GM18520 (cell line): ENCODE measurements around the gene SHMT1.
"Not testable (repeated sequence)": the region's sequence is repeated elsewhere in the genome, so short reads cannot be mapped to it uniquely, and the experiment has no call there.

ENCODE experiments used
- ATAC-seq: cut with Tn5 transposase; IDR thresholded peaks from one replicate; pipeline ENCODE4 v1.9.1; 2021; ENCODE audit not compliant: unreplicated experiment

SHMT1 gene

GRCh38 chr17:18327093-18327492, 36.3 kb downstream of the SHMT1 start:
- no peak for ATAC-seq

GRCh38 chr17:18326572-18326971, 36.8 kb downstream of the SHMT1 start:
- ATAC-seq, result no peak

DNA sequence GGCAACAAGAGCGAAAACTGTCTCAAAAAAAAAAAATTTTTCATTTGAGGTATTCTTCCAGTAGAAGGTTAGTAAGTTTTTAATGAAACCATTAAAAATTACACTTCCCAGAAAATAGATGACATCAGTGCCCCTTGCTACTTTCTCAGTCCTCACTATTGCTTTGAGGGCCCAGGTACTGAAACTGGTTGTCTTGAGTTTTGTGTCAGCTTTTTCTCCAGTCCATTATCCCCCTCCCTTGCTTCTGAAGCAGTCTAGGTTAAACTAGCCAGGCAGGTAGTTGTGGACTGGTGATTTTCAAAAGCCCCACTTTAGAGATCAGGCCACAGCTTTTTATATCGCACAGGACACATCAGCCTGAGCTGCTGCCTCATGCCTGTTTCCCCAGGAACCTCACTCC, 37.3 kb downstream of the SHMT1 start:
- ATAC-seq, result no peak

GRCh38 chr17:18324140-18325050, 39.0 kb downstream of the SHMT1 start:
- no peak for ATAC-seq

DNA sequence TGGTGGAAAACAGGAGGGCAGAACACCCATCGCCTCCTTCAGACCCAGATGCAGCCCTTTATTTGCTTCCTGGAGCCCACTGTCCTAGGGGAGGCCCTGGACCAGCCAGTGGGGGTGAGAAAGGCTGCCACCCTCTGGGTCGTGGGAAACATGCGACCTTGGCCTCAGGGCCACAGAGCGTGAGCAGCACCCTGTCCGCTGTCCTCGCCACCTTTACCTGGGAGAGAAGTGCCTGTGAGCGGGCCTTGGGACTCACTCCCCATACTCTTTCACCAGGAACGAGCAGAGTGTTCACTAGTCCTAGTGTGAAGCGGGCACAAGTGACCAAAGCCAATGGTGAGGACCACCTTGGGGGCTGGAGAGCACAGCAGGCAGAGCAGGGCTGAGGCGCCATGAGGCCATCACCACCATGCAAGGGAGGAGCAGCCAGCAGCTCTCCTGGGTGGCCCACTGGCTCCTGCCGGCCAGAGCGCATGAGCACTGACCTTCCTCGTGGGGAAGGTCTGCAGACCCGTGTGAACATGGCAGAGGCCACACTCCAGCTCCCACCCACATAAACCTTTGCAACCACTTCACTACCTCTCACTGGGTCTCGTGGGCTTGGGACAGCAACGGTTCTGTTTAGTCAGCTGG, 39.7 kb downstream of the SHMT1 start:
- ATAC-seq, result no peak

- ATAC-seq, result no peak
These were observed 40.3 kb downstream of the SHMT1 start for GRCh38 chr17:18323007-18323406.

DNA sequence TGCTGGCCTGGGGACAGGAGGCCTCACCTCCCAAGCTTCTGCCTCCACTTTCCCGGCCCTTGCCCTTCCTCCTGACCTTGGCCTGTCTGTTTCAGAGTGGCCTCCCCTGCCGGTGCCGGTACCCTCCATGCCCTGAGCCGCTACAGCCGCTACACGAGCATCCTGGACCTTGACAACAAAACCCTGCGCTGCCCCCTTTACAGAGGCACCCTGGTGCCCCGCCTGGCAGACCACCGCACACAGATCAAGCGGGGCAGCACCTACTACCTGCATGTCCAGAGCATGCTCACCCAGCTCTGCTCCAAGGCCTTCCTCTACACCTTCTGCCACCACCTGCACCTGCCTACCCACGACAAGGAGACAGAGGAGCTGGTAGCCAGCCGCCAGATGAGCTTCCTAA, 40.8 kb downstream of the SHMT1 start:
- ATAC-seq, result no peak

DNA sequence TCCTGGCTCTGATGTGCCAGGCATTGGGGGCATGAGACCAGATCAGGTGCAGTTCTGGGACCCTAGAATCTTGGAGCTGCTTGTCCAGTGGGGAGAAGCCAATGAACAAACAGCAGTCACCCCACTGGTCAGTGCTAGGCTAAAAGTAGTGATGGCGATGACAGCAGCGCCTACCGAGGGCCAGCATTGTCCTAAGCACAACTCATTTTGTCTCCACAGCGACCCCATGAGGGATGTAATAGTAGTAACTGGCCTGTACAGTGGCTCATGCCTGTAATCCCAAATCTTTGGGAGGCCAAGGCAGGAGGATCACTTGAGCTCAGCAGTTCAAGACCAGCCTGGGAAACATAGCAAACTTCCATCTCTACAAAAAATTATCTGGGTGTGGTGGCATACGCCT, 42.0 kb downstream of the SHMT1 start:
- ATAC-seq, result no peak

DNA sequence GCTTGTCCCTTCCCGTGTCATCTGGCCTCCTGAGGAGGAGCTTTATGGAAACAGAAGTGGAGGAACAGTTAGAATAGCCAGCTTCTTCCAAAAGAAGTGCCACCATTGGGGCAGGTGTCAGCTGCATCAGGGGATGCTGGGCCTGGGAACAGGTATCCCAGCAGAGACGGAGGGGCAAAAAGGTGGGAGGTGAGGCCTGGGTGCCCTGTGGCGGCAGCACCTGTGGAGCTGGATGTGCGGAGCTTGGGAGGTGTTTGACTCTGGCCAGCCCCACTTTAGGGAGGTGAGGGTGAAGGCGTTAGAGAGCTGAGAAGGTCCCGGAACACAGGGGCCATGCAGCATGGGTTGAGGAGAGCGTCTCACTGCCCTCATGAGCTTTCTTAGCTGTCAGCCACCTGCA, 43.0 kb downstream of the SHMT1 start:
- no peak for ATAC-seq

- ATAC-seq, result no peak
These were observed 43.6 kb downstream of the SHMT1 start for GRCh38 chr17:18319604-18320256.

DNA sequence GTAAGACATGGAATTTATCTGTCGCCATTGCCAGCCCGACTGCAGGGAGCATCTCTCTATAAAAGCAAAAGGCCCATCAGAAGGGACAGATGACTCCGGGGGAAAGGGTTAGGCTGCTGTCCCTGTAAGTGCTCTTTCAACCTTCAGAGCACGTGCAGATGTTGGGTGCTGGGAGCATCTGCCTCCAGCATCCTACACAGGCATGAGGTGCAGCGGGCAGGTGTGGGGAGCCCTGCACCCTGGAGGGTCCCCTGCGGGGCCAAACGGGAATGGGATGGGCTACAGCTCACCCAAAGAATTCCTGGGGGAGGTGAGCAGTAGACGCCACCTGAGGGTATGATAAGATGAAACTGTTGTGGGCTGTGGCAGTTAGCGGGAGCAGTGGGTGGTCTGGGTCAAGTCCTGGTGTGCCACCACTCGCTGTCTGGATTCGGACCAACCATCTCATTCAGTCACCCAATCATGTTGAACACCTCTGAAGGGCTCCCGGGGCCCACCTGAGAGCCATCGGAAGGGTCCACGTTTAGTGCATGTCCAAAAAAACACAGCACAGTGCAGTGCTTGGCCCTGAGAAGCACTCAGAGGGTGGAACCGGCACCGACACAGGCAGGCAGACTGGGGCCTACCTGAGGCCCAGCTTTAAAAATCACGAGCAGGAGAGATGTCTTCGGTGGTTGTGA, 44.4 kb downstream of the SHMT1 start:
- no peak for ATAC-seq

DNA sequence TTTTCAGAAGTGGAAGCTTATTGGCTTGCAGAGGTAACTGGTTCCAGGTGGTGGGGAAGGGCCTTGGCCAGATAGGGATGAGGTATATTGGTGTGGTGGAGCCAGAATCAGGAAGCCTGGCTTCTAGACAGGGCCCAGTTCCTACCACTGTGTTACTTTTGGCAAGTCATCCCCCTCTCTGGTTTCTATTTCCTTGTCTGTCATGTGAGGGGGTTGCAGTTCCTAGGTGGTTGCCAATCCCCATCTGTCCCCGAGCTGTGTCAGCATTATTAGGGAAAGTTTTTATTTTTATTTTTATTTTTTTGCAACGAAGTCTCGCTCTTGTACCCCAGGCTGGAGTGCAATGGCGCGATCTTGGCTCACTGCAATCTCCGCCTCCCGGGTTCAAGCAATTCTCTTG, 45.2 kb downstream of the SHMT1 start:
- no peak for ATAC-seq

DNA sequence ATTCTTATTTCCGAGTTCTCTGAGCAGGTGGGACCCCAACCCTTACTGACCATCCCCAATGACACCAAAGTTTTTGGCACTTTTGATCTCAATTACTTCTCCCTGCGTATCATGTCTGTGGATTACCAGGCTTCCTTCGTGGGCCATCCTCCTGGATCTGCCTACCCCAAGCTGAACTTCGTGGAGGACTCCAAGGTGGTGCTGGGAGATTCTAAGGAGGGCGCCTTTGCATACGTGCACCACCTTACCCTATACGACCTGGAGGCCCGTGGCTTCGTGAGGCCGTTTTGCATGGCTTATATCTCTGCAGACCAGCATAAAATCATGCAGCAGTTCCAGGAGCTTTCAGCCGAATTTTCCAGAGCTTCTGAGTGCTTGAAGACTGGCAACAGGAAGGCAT, 47.4 kb downstream of the SHMT1 start:
- ATAC-seq, result no peak

GRCh38 chr17:18315562-18315922, 47.8 kb downstream of the SHMT1 start:
- ATAC-seq, result no peak

DNA sequence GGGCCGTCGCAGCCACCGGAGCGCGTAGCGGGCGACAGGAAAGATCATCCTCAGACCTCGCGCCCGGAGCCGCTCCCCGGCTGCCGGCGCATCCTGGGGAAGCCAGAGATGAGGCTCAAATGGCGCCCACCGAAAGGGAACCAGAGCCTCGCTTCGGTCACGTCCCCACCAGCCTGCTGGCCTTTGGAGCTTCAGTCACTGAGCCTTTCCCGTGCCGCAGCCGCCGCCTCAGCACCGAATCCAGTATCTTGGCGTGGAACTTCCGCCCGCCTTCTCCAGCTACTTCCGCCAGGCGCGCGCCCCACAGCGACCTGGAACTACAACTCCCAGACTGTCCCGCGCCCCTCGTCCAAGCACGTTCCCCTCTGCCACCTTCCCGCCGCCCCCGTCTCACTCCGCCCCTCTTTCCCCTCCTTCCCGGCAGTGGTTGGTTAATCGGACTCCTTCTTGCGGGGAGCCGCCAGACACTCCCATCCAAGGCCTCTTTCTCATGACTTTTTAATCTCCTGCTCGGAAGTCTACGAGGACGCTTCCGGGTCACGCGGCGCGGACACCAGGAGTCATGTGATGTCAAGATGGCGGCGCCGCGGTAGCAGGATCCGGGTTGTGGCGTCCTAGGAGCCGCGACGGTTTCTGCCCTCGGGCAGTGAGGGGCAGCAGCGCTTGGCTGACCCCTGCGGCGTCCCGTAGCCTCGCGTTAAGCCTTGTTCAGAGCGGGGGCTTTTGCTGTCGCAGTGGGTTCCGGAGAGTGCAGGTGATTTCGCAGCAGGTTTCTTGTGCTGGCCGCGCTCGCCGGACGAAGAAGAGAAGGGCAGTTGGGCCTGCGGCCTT, 48.4 kb downstream of the SHMT1 start, which contains the start of the genes SMCR8 and TOP3A:
Gene SMCR8 (plus strand): TSS at position 563 of the 831 bp plus-strand sequence. CDS start 497 bp downstream, outside the sequence.
Gene TOP3A (minus strand): TSS at position 264 of the 831 bp plus-strand sequence. CDS start 216 bp downstream, at position 48.
- ATAC-seq, result peak; percentile 76

- no peak for ATAC-seq
These were observed 49.2 kb downstream of the SHMT1 start for GRCh38 chr17:18314059-18314730.

DNA sequence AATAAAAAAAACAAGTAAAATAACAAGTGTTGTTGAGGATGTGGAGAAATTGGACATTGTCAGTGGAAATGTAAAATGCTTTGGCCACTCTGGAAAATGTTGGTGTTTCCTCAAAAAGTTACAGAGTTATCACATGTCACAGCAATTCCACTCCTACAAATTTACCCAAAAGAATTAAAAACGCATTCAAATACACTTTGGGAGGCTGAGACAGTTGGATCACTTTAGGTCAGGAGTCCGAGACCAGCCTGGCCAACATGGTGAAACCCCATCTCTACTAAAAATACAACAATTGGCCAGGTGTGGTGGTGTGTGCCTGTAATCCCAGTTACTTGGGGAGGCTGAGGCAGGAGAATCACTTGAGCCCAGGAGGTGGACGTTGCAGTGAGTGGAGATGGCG, 54.1 kb downstream of the SHMT1 start:
- ATAC-seq, result no peak

DNA sequence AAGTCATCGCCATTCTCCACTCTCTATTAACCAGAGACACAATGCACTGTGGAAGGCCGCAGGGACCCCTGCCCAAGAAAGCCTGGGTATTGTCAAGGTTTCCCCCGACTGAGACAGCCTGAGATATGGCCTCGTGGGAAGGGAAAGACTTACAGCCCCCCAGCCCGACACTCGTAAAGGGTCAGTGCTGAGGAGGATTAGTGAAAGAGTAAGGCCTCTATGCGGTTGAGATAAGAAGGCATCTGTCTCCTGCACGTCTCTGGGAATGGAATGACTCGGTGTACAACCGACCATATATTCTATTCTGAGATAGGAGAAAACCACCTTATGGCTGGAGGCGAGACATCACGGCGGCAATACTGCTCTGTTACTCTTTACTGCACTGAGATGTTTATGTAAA, 60.1 kb downstream of the SHMT1 start:
- ATAC-seq, result not testable (repeated sequence)

DNA sequence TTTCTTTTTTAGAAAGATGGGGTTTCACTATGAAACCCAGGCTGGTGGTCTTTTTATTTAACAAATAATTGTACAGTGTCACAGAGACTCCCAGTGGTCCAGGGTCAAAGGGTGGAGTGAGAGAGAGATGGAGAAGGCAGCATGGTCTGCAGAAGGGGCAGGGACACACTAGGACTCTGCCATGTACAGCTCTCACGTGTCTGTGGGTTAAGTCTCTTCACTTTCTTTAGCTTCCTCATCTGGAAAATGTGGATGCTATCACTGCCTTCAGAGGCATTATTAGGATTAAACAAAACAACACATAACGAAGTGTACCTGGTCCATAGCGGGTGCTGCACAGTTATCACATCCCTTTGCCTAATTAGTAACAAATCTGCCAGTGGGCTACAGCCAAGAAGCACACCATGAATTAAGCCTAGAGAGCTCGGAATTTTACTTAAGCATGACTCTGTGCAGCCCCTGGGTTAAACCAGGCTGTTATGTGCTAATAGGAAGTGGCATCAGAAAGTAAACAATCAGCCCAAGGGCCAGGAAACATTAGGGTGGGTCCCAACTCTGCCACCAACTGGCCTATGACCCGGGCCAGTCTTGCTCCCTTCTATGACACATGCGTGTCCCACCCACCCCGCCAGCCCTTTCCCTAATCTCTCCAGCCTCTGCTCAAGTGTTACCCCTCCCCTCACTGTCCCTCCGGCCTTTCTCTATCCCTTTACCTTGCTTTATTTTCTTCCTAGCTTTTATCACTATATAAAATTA, 62.4 kb downstream of the SHMT1 start:
- no peak for ATAC-seq
